ACC112 (cell line): Measurements from ENCODE around the gene CGB2.
"Not testable (repeated sequence)": the region's sequence is repeated elsewhere in the genome, so short reads cannot be mapped to it uniquely, and the experiment has no call there.

Experiments
- H2AFZ ChIP-seq: fragments of 200-600 bp; sonication (generic); one replicate; pipeline ENCODE4 v1.6.0; 2017; ENCODE audit warnings: antibody characterized with exemption, low read length; ENCODE audit not compliant: unreplicated experiment
- H3K27ac ChIP-seq: fragments of 200-600 bp; sonication (generic); 2 replicates; pipeline ENCODE4 v1.5.1; 2014; ENCODE audit warnings: low read depth, mild to moderate bottlenecking, antibody characterized with exemption, low read length, moderate library complexity
- H3K27me3 ChIP-seq: fragments of 200-600 bp; sonication (generic); 2 replicates; pipeline ENCODE4 v1.6.1; 2014; ENCODE audit warnings: mild to moderate bottlenecking, antibody characterized with exemption, low read length, moderate library complexity, mixed read lengths; ENCODE audit not compliant: insufficient read depth
- H3K36me3 ChIP-seq: fragments of 200-600 bp; sonication (generic); 2 replicates; pipeline ENCODE4 v1.6.1; 2016; ENCODE audit warnings: mild to moderate bottlenecking, antibody characterized with exemption, low read length, moderate library complexity, mixed read lengths; ENCODE audit not compliant: insufficient read depth
- H3K4me1 ChIP-seq: fragments of 200-600 bp; sonication (generic); one replicate; pipeline ENCODE4 v1.6.1; 2016; ENCODE audit warnings: low read length, mixed read lengths; ENCODE audit not compliant: insufficient read depth, unreplicated experiment, control insufficient read depth
- H3K4me3 ChIP-seq: fragments of 200-600 bp; sonication (generic); 2 replicates; pipeline ENCODE4 v1.5.1; 2014; ENCODE audit warnings: mild to moderate bottlenecking, low read depth, low read length
- H3K79me2 ChIP-seq: fragments of 200-600 bp; sonication (generic); one replicate; pipeline ENCODE4 v1.6.0; 2016; ENCODE audit warnings: low read length; ENCODE audit not compliant: control insufficient read depth, unreplicated experiment, insufficient read depth

CGB2 gene

DNA sequence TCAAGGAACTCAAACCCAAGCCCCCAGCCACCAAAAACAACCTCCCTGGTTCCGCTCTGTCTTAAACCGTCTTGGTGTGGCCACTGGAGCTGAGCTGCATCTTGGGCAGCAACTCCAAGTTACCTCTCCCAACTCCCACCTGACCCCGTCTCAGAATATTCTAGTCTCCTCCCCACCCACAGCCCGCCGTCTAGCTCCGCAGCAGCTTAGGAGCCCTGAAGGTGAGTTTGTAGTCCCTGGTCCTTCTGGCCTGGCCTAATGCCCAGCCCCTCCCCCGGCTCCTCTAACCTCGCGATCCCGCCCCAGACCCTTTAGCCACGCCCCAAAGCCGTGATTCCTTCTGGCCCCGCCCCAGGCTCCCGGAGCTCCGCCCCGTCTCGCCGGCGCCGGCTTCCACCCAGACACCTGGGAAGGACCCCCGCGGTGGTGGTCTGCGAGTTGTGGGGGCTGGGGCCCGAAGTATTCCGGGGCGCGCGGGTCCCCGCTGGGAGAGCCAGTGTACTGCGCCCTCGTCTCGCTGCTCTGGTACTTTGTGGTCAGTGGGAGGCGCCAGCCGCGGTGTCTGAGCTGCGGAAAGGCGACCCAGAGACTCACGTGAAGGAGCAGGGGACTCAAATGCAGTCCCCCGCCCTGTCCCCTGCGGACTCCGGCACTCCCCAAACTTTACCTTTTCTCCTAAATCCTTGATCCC is 12.3 kb upstream of the CGB2 start:
- Histone ChIP-seq H2AFZ (peak overlapping the region; percentile 60), H3K79me2 (no peaks in the 10 kb centered on the region), H3K27ac (no peak overlapping the region), H3K4me1 (no peaks in the 10 kb centered on the region), H3K27me3 (no peaks in the 10 kb centered on the region), H3K36me3 (no peaks in the 10 kb centered on the region), H3K4me3 (peak overlapping the region; percentile 71)

DNA sequence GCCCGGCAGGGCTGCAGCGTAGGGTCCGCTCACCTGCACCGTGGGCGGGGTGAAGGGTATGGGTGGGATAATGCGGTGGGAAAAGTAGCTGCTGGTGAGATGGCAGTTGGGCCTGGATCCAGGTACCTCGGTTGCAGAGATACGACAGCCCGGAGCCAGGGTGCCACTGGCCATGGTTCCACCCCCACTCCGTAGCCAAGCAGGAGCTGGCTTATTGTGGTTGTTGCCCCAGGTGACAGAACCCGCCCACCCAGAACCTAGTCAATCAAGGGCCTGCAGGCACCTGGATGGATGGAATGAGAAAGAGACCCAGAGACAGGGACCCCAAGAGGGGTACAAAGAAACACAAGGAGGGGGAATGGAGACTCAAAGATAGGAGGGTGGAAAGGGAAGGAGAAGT is 11.3 kb upstream of the CGB2 start:
- Histone ChIP-seq H3K4me1 (no peaks in the 10 kb centered on the region), H3K27me3 (no peaks in the 10 kb centered on the region), H3K27ac (no peak overlapping the region), H3K36me3 (no peaks in the 10 kb centered on the region), H2AFZ (no peak overlapping the region), H3K79me2 (no peaks in the 10 kb centered on the region), H3K4me3 (no peak overlapping the region)

DNA sequence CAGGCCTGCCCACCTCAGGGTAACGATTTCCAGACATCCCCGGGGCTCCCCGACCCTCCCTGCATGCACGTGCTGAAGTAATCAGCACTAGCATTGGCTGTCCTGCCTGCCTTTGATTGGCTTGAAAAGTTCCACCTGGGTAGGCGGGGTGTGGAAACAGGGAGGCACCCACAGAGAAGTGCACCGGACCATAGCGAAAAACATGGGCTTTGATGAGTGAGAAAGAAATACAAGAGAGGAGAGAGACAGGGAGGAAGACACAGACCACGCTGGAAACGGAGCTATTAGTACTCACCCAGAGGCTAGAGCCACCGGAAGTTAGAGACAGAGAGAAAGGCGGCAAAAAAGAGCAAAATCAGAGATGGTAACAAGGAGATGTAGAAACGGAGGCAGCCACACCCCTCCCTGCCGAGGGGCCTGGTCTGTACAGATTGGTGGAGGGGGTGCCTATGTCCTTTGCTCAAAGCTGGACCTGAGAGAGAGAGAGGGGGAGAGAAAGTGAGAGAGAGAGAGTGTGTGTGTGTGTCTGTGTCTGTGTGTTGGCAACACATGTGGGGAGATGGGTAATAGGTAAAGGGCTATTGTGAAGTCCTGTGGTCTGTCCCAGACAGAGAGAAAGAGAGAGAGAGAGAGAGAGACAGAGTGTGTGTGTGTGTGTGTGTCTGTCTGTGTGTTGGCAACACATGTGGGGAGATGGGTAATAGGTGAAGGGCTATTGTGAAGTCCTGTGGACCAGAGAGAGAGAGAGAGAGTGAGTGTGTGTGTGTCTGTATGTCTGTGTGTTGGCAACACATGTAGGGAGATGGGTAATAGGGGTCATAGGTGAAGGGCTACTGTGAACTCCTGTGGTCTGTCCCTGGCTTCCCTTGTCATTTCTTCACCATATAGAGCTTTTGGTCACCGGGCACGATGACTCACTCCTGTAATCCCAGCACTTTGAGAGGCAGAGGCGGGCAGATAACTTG is 10.5 kb upstream of the CGB2 start:
- Histone ChIP-seq H3K79me2 (no peaks in the 10 kb centered on the region), H3K36me3 (no peaks in the 10 kb centered on the region), H3K27ac (no peak overlapping the region), H3K27me3 (no peaks in the 10 kb centered on the region), H2AFZ (no peak overlapping the region), H3K4me3 (no peak overlapping the region), H3K4me1 (no peaks in the 10 kb centered on the region)

DNA sequence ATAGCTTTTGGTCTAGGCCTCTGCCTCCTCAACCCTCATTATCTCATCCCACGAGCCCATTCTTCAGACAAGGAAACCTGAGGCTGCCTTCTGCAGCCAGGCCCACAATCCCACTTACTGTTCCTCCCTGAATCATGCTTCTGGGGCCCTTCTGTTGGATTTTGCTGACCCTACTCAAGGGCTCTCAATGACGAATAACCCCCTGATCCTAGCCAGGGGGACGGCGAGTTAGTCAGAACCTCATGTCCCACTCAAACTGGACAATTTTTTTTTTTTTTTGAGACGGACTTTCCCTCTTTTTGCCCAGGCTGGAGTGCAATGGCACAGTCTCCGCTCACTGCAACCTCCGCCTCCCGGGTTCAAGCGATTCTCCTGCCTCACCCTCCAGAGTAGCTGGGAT is 9.6 kb upstream of the CGB2 start:
- Histone ChIP-seq H3K4me1 (no peaks in the 10 kb centered on the region), H3K27me3 (no peaks in the 10 kb centered on the region), H3K79me2 (no peaks in the 10 kb centered on the region), H3K27ac (no peak overlapping the region), H3K4me3 (no peak overlapping the region), H2AFZ (no peak overlapping the region), H3K36me3 (no peaks in the 10 kb centered on the region)

DNA sequence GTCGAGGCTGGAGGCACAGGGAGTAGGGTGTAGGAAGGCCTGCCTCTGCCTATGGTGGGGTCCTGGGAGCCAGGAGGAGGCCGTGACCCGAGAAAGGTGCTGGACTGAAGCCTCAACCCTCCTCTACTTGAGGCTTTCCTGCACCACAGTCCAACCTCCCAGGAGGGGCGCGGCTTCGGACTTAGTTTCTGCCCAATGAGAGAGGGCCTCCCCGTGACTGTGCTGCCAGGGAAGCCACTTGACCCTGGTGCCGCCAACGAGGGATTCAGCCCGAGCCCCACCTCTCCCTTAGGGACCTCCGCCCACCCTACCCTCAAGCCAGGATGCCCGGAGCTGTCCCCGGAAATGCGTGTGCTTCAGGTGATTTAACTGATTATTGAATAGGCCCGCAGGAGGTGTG is 7.5 kb upstream of the CGB2 start, which contains the start of gene CGB3:
Gene CGB3 (minus strand): TSS at position 101 of the 400 bp plus-strand sequence. CDS start 362 bp downstream, outside the sequence.
- not testable (repeated sequence) for H3K4me1 ChIP-seq, H3K27me3 ChIP-seq, H3K4me3 ChIP-seq, H3K36me3 ChIP-seq, H3K79me2 ChIP-seq, H2AFZ ChIP-seq, H3K27ac ChIP-seq

DNA sequence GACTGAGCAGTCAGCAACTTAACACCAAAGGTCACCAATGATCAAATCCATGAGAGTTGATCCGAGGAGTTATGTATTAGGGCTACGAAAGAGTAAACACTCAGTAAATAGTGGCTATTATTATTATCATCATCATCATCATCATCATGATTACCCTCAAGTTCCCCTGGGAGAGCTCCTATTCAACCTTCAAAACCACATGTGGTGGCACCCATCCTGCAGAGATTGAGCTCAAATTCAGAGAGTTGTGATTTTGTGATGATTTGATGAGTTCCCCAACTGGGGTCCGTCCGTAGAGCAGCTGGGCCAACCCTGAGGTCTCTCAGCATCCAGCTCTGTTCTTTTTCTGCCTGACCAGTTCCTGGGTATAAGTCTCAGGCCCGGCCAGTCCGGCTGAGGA is 6.6 kb upstream of the CGB2 start:
- H3K4me1 ChIP-seq, H3K4me3 ChIP-seq, H3K27ac ChIP-seq, H3K36me3 ChIP-seq, H3K79me2 ChIP-seq, H2AFZ ChIP-seq, H3K27me3 ChIP-seq: not testable (repeated sequence)

DNA sequence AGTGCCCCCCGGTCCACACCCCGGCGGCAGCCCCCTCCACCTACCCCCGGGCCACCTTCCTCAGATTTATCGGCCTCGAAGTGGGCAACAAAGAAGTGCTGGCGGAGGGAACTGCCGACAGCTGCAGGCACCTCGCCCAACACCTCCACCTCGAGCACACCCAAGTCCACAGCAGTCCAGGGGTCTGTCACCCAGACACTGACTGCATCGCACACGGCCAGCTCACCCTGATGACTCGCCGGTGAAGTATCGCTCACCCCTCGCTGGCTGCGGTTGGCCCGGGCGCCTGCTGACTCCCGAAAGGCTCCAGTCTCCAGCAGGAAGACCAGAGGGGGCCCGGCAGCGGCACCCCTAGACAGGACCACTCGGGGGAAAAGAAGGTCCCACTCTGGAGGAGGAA is 6.1 kb upstream of the CGB2 start:
- H3K4me3 ChIP-seq, H2AFZ ChIP-seq, H3K79me2 ChIP-seq, H3K27me3 ChIP-seq, H3K4me1 ChIP-seq, H3K36me3 ChIP-seq, H3K27ac ChIP-seq: not testable (repeated sequence)

DNA sequence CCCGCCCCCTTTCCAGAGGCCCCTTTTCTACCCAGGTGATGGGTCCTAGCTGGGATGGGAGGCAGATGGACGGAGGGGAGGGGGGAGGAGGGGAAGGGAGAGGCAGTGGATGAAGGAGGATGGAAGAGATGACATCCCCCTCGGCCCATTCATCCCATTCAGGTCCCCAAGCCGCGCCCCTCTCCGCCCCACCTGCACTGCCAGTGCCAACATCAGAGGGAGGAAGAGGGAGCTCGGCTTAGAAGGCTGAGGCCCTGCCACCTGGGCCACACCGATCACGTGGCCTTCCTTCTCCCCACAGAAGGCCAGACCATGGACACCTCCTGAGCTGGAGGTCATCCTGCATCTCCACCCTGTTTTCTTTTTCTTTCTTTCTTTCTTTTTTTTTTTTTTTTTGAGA is 3.0 kb upstream of the CGB2 start:
- H2AFZ ChIP-seq, H3K4me1 ChIP-seq, H3K79me2 ChIP-seq, H3K27ac ChIP-seq, H3K36me3 ChIP-seq, H3K4me3 ChIP-seq, H3K27me3 ChIP-seq: not testable (repeated sequence)

DNA sequence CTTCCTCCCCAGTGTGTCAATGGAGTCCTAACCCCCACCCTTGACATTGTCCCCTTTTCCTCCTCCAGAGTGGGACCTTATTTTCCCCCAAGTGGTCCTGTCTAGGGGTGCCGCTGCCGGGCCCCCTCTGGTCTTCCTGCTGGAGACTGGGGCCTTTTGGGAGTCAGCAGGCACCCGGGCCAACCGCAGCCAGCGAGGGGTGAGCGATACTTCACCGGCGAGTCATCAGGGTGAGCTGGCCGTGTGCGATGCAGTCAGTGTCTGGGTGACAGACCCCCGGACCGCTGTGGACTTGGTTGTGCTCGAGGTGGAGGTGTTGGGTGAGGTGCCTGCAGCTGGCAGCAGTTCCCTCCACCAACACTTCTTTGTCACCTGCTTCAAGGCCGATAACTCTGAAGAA is 1.9 kb upstream of the CGB2 start:
- H3K4me3 ChIP-seq, H2AFZ ChIP-seq, H3K36me3 ChIP-seq, H3K4me1 ChIP-seq, H3K27ac ChIP-seq, H3K79me2 ChIP-seq, H3K27me3 ChIP-seq: not testable (repeated sequence)

DNA sequence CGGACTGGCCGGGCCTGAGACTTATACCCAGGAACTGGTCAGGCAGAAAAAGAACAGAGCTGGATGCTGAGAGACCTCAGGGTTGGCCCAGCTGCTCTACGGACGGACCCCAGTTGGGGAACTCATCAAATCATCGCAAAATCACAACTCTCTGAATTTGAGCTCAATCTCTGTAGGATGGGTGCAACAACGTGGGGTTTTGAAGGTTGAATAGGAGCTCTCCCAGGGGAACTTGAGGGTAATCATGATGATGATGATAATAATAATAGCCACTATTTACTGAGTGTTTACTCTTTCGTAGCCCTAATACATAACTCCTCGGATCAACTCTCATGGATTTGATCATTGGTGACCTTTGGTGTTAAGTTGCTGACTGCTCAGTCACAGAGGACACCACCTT is 1.4 kb upstream of the CGB2 start:
- not testable (repeated sequence) for H3K79me2 ChIP-seq, H3K27ac ChIP-seq, H3K4me1 ChIP-seq, H2AFZ ChIP-seq, H3K4me3 ChIP-seq, H3K27me3 ChIP-seq, H3K36me3 ChIP-seq

DNA sequence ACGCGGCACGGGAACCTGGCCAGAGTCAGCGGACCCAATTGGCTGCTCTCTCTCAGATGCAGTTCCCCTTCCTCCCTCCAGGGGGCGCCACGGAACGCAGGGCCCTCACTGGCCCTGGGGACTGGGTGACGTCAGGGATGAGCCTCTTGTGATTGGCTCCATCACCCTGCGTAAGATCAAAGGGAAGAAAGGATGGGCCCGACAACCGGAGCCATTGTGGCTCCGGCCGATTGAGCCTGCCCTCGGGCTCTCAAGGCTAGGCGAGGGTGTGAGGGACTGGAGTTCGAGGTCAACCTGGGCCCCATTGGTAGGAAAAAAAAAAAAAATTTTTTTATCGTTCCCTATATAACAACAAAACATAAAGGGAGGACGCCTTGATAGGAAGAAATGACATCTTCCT is 5.1 kb downstream of the CGB2 start, which contains the start of gene CGB1:
Gene CGB1 (minus strand): TSS at position 81 of the 400 bp plus-strand sequence. CDS start 184 bp downstream, outside the sequence.
- H3K79me2 ChIP-seq, H3K4me1 ChIP-seq, H3K4me3 ChIP-seq, H3K36me3 ChIP-seq, H2AFZ ChIP-seq, H3K27ac ChIP-seq, H3K27me3 ChIP-seq: not testable (repeated sequence)
